ENCODE results near the gene VASH2. TPM values are rescaled to one million over a fixed set of nuclear protein-coding genes. Genes with fewer than 3 reads are reported as not detected.

Gene VASH2
- total and polyA plus RNA-seq, 2 donors (not counting 1 experiment from before 2014, with no cell fraction given) = 0.06 TPM; not detected in 1

GRCh38 chr1:212994926-212995325 is 44.6 kb downstream of the VASH2 start:
- WGBS (ENCODE audit: insufficient coverage) = no CpG with 5 or more reads among the region's 3 CpGs
- H3K79me2 ChIP-seq (ENCODE audit: control insufficient read depth, insufficient read depth, low read length) = no peaks in the 10 kb centered on the region
- H3K36me3 ChIP-seq (replicated peaks in 1 of 2; ENCODE audit: control extremely low read depth in 1 of 2, control insufficient read depth in 1 of 2, extremely low read depth in 1 of 2, insufficient read depth in 2 of 2, low read length in 1 of 2) = peaks cover 5 to 35% of the 10 kb centered on the region in 2 experiments
- POLR2A ChIA-PET = no interaction called here
- CTCF ChIA-PET = interaction anchor here (0.6 to 5.7 kb wide), 28 partner anchors 9 to 538 kb away, joined by 3 to 76 read pairs (median 4); partner anchors contain the start of genes BATF3, FLVCR1, NSL1 and TATDN3
- no peaks in the 10 kb centered on the region for H3K4me1 ChIP-seq (ENCODE audit: control insufficient read depth in 2 of 2, insufficient read depth in 2 of 2, low read length in 2 of 2)
- H4K20me1 ChIP-seq (ENCODE audit: control insufficient read depth, insufficient read depth, low read length, poor library complexity, severe bottlenecking) = no peaks in the 10 kb centered on the region
- TF ChIP-seq CTCF (IDR thresholded peaks at IDR 0.05) (no peak), EZH2 (IDR thresholded peaks at IDR 0.05; ENCODE audit: borderline replicate concordance, insufficient read depth, low read depth, low read length, poor library complexity, severe bottlenecking) (no peak)
- ATAC-seq (ENCODE audit: low read depth) (no peak), DNase-seq (no peak)
- intact Hi-C loops (cut with micrococcal nuclease) = loop anchor here (1.0 to 5.0 kb wide), 6 partner anchors 137 to 536 kb away; partner anchors contain the start of genes BATF3 and FLVCR1
- Mint-ChIP-seq H3K27me3 (no peaks in the 10 kb centered on the region), H3K4me1 (peaks cover 2% of the 10 kb centered on the region), H3K4me3 (no peak overlapping the region), H3K9me3 (ENCODE audit: insufficient read depth) (no peaks in the 10 kb centered on the region), H3K27ac (no peak overlapping the region)
- no peak overlapping the region for H3K4me3 ChIP-seq (ENCODE audit: control extremely low read depth in 1 of 5, extremely low read depth in 1 of 5, insufficient read depth in 1 of 5, low read depth in 2 of 5, low read length in 4 of 5)
- H3K27me3 ChIP-seq (replicated peaks in 1 of 4; ENCODE audit: control extremely low read depth in 1 of 4, control insufficient read depth in 3 of 4, insufficient read depth in 4 of 4, low read length in 3 of 4) = no peaks in the 10 kb centered on the region
- no peak overlapping the region for H3K27ac ChIP-seq (ENCODE audit: low read length in 2 of 2)
- H3K9ac ChIP-seq (ENCODE audit: low read length) = no peak overlapping the region
- H2AFZ ChIP-seq (ENCODE audit: insufficient read depth, low read depth, low read length, poor library complexity, severe bottlenecking) = no peak overlapping the region
- H3K9me3 ChIP-seq (ENCODE audit: control extremely low read depth in 1 of 3, control insufficient read depth in 2 of 3, insufficient read depth in 1 of 3, low read length in 2 of 3) = no peaks in the 10 kb centered on the region
- no peak overlapping the region for H3K4me2 ChIP-seq (replicated peaks; ENCODE audit: low read depth, low read length, poor library complexity, severe bottlenecking)

DNA sequence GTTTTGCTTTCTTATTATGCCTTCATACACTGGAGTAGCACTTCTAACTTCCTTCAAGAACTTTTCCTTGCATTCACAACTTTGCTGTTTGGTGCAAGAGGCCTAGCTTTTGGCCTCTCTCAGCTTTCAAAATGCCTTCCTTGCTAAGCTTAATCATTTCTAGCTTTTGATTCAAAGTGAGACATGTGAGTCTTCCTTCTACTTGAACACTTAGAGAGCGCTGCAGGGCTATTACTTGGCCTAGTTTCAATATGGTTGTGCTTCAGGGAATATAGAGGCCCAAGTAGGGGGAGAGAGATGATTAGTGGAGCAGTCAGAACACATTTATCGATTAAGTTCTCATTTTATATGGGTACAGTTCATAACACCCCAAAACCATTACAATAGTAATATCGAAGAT is 52.9 kb downstream of the VASH2 start:
- Histone ChIP-seq H3K27ac (ENCODE audit: low read length in 2 of 2) (no peak overlapping the region), H3K9me3 (ENCODE audit: control extremely low read depth in 1 of 3, control insufficient read depth in 2 of 3, insufficient read depth in 1 of 3, low read length in 2 of 3) (no peaks in the 10 kb centered on the region), H3K27me3 (replicated peaks in 1 of 4; ENCODE audit: control extremely low read depth in 1 of 4, control insufficient read depth in 3 of 4, insufficient read depth in 4 of 4, low read length in 3 of 4) (no peaks in the 10 kb centered on the region), H4K20me1 (ENCODE audit: control insufficient read depth, insufficient read depth, low read length, poor library complexity, severe bottlenecking) (no peaks in the 10 kb centered on the region), H3K4me1 (ENCODE audit: control insufficient read depth in 2 of 2, insufficient read depth in 2 of 2, low read length in 2 of 2) (no peaks in the 10 kb centered on the region), H3K4me2 (replicated peaks; ENCODE audit: low read depth, low read length, poor library complexity, severe bottlenecking) (no peak overlapping the region), H3K36me3 (replicated peaks in 1 of 2; ENCODE audit: control extremely low read depth in 1 of 2, control insufficient read depth in 1 of 2, extremely low read depth in 1 of 2, insufficient read depth in 2 of 2, low read length in 1 of 2) (peaks cover 7 to 44% of the 10 kb centered on the region in 2 experiments), H2AFZ (ENCODE audit: insufficient read depth, low read depth, low read length, poor library complexity, severe bottlenecking) (no peak overlapping the region), H3K9ac (ENCODE audit: low read length) (no peak overlapping the region), H3K4me3 (ENCODE audit: control extremely low read depth in 1 of 5, extremely low read depth in 1 of 5, insufficient read depth in 1 of 5, low read depth in 2 of 5, low read length in 4 of 5) (no peak overlapping the region), H3K79me2 (ENCODE audit: control insufficient read depth, insufficient read depth, low read length) (no peaks in the 10 kb centered on the region)
- H3K27me3 Mint-ChIP-seq = no peaks in the 10 kb centered on the region
- H3K4me3 Mint-ChIP-seq = no peak overlapping the region
- TF ChIP-seq CTCF (IDR thresholded peaks at IDR 0.05) (no peak), EZH2 (IDR thresholded peaks at IDR 0.05; ENCODE audit: borderline replicate concordance, insufficient read depth, low read depth, low read length, poor library complexity, severe bottlenecking) (no peak)
- intact Hi-C loops (cut with micrococcal nuclease) = no loop called here
- POLR2A ChIA-PET = no interaction called here
- H3K9me3 Mint-ChIP-seq (ENCODE audit: insufficient read depth) = no peaks in the 10 kb centered on the region
- no peak for ATAC-seq (ENCODE audit: low read depth)
- no peaks in the 10 kb centered on the region for H3K4me1 Mint-ChIP-seq
- no peak for DNase-seq
- no peak overlapping the region for H3K27ac Mint-ChIP-seq
- no CpG with 5 or more reads among the region's 3 CpGs for WGBS (ENCODE audit: insufficient coverage)
- CTCF ChIA-PET = interaction anchor here (0.6 to 2.6 kb wide), 4 partner anchors 8 to 1459 kb away, joined by 3 to 11 read pairs (median 3); no protein-coding TSS in a partner anchor

Measured in B cell (primary cell).